HCT116 (cell line): ENCODE results near the gene SLC4A11. TPM values are rescaled to one million over a fixed set of nuclear protein-coding genes. Genes with fewer than 3 reads are reported as not detected.

Experiments
- ATAC-seq: fragments of 200-7000 bp; cut with Tn5 transposase; 2 replicates; pipeline ENCODE4 v1.9.1; 2020; ENCODE audit warnings: mild to moderate bottlenecking, moderate library complexity
- BruUV-seq: library from RNA; stranded (reverse); fragments of 400-500 nt; replicated peaks from 2 replicates; lab custom pipeline; 2021; lab: Mats Ljungman, UMichigan
- CTCF ChIA-PET: fragments of 300-600 bp; sonication (Branson Sonifier 250); formaldehyde crosslinking; loops from one replicate; lab custom pipeline; 2021; ENCODE audit warnings: antibody characterized with exemption; lab: Charles Lee
- POLR2A ChIA-PET: fragments of 300-600, 350-600 bp; sonication (Branson Sonifier 250); formaldehyde crosslinking; loops from one replicate; lab custom pipeline; 2021; ENCODE audit warnings: antibody characterized with exemption; lab: Charles Lee
- RAD21 ChIA-PET, 2 experiments: fragments of 300-600 bp; sonication (Branson Sonifier 250); formaldehyde crosslinking; loops; one replicate each; lab custom pipeline; 2023; ENCODE audit warnings: low total read pairs in 2 of 2; ENCODE audit not compliant: uncharacterized antibody in 2 of 2, unreplicated experiment in 2 of 2, low non-redundant PET in 1 of 2; lab: Charles Lee
- DNase-seq: peaks from one replicate; pipeline ENCODE4 v3.0.0-alpha.2; 2010; ENCODE audit warnings: low read depth, low spot score
- H2AFZ ChIP-seq: fragments of 200-600 bp; shearing (Covaris generic), sonication (generic); 2 replicates; pipeline ENCODE4 v1.6.1; 2017; ENCODE audit warnings: low read depth, mixed run types, mixed read lengths, antibody characterized with exemption, low read length; ENCODE audit not compliant: poor library complexity, severe bottlenecking
- H3K27ac ChIP-seq: 2 replicates; pipeline ENCODE4 v1.5.1; 2012; ENCODE audit warnings: low read depth, low read length
- H3K27me3 ChIP-seq: fragments of 200-600 bp; sonication (generic); 2 replicates; pipeline ENCODE4 v1.6.1; 2016; ENCODE audit warnings: mixed run types, low read length, mixed read lengths; ENCODE audit not compliant: insufficient read depth
- H3K36me3 ChIP-seq, 2 experiments: fragments of 200-500 bp in 1 of 2; fragments of 200-600 bp in 1 of 2; sonication (Bioruptor generic) in 1 of 2; sonication (generic) in 1 of 2; 2 replicates each; pipeline versions ENCODE4 v1.5.1 to v1.6.1; 2014 to 2016; ENCODE audit warnings: low read length in 2 of 2, inconsistent platforms in 1 of 2, mixed read lengths in 1 of 2, mixed run types in 1 of 2; ENCODE audit not compliant: insufficient read depth in 2 of 2, control insufficient read depth in 1 of 2
- H3K4me1 ChIP-seq, 2 experiments: fragments of 200-600 bp in 1 of 2; sonication (generic) in 1 of 2; 2 replicates each; pipeline versions ENCODE4 v1.5.1 to v1.6.1; 2012 to 2017; ENCODE audit warnings: low read length in 2 of 2, inconsistent platforms in 1 of 2, mild to moderate bottlenecking in 1 of 2, mixed read lengths in 1 of 2, mixed run types in 1 of 2, moderate library complexity in 1 of 2; ENCODE audit not compliant: insufficient read depth in 2 of 2, control insufficient read depth in 1 of 2
- H3K4me2 ChIP-seq: fragments of 200-600 bp; sonication (generic); 2 replicates; pipeline ENCODE4 v1.6.1; 2017; ENCODE audit warnings: mixed run types, low read length, mixed read lengths
- H3K4me3 ChIP-seq, 2 experiments: fragments of 200-600 bp in 1 of 2; sonication (generic) in 1 of 2; replicated peaks in 1 of 2; 2 replicates each; pipeline ENCODE4 v1.5.1; 2011 to 2016; ENCODE audit warnings: low read length in 2 of 2, control low read depth in 1 of 2, low read depth in 1 of 2, mild to moderate bottlenecking in 1 of 2, mixed read lengths in 1 of 2, mixed run types in 1 of 2
- H3K79me2 ChIP-seq: fragments of 200-600 bp; sonication (generic); 2 replicates; pipeline ENCODE4 v1.6.1; 2017; ENCODE audit warnings: mild to moderate bottlenecking, mixed run types, low read length, moderate library complexity, mixed read lengths; ENCODE audit not compliant: insufficient read depth
- H3K9ac ChIP-seq: fragments of 200-600 bp; sonication (generic); 2 replicates; pipeline ENCODE4 v1.6.1; 2016; ENCODE audit warnings: low read length, mixed read lengths
- H3K9me2 ChIP-seq: fragments of 200-600 bp; sonication (generic), shearing (Covaris generic); 2 replicates; pipeline ENCODE4 v1.6.1; 2017; ENCODE audit warnings: mixed run types, mild to moderate bottlenecking, moderate library complexity; ENCODE audit not compliant: insufficient read depth
- H3K9me3 ChIP-seq, 2 experiments: fragments of 200-500 bp in 1 of 2; fragments of 200-600 bp in 1 of 2; sonication (Bioruptor generic) in 1 of 2; sonication (generic) in 1 of 2; 2 replicates each; pipeline ENCODE4 v1.6.1; 2014 to 2017; ENCODE audit warnings: low read length in 2 of 2, mixed read lengths in 2 of 2, inconsistent platforms in 1 of 2, low read depth in 1 of 2, mild to moderate bottlenecking in 1 of 2, mixed run types in 1 of 2, moderate library complexity in 1 of 2; ENCODE audit not compliant: control insufficient read depth in 1 of 2, insufficient read depth in 1 of 2
- H4K20me1 ChIP-seq: fragments of 200-600 bp; sonication (generic), shearing (Covaris generic); 2 replicates; pipeline ENCODE4 v1.6.1; 2017; ENCODE audit warnings: mixed run types, mild to moderate bottlenecking, moderate library complexity; ENCODE audit not compliant: insufficient read depth
- CBX3 ChIP-seq: IDR thresholded peaks from 2 replicates; pipeline ENCODE4 v1.6.1; 2012; ENCODE audit warnings: low read depth
- CEBPB ChIP-seq: IDR thresholded peaks from 2 replicates; pipeline ENCODE4 v1.6.1; 2012; ENCODE audit warnings: low read depth
- EGR1 ChIP-seq: IDR thresholded peaks from 2 replicates; pipeline ENCODE4 v1.6.1; 2012; ENCODE audit warnings: low read depth
- ELF1 ChIP-seq: IDR thresholded peaks from 2 replicates; pipeline ENCODE4 v1.6.1; 2012; ENCODE audit warnings: low read depth, borderline replicate concordance
- FOSL1 ChIP-seq: IDR thresholded peaks from 2 replicates; pipeline ENCODE4 v1.6.1; 2012; ENCODE audit warnings: low read depth
- JUND ChIP-seq: IDR thresholded peaks from 2 replicates; pipeline ENCODE4 v1.6.1; 2012
- RAD21 ChIP-seq: IDR thresholded peaks from 2 replicates; pipeline ENCODE4 v1.6.1; 2012; ENCODE audit warnings: low read depth, mild to moderate bottlenecking
- REST ChIP-seq: IDR thresholded peaks from 2 replicates; pipeline ENCODE4 v1.6.1; 2012; ENCODE audit warnings: low read depth
- SIN3A ChIP-seq: IDR thresholded peaks from 2 replicates; pipeline ENCODE4 v1.6.1; 2012; ENCODE audit warnings: low read depth
- SP1 ChIP-seq: IDR thresholded peaks from 2 replicates; pipeline ENCODE4 v1.6.1; 2012; ENCODE audit warnings: low read depth
- SRF ChIP-seq: IDR thresholded peaks from 2 replicates; pipeline ENCODE4 v1.6.1; 2012; ENCODE audit warnings: low read depth
- TCF7L2 ChIP-seq: IDR thresholded peaks from 2 replicates; pipeline ENCODE4 v1.7.0; 2011; ENCODE audit warnings: borderline replicate concordance, inconsistent platforms; ENCODE audit not compliant: insufficient read depth, insufficient read length; ENCODE audit errors: extremely low read depth
- ZBTB33 ChIP-seq: IDR thresholded peaks from 2 replicates; pipeline ENCODE4 v1.6.1; 2011; ENCODE audit warnings: mild to moderate bottlenecking, low read length, moderate library complexity; ENCODE audit not compliant: insufficient replicate concordance; ENCODE audit errors: extremely low read depth
- ZFX ChIP-seq: fragments of 450-650 bp; IDR thresholded peaks from 2 replicates; pipeline ENCODE4 v1.6.1; 2017
- ZNF274 ChIP-seq: fragments of 200-500 bp; sonication (Bioruptor generic); IDR thresholded peaks from 2 replicates; pipeline ENCODE4 v1.6.1; 2014; ENCODE audit warnings: mild to moderate bottlenecking, low read depth, low read length, inconsistent platforms
- intact Hi-C: fragments of 100-400 bp; cut with micrococcal nuclease; formaldehyde crosslinking; loops from 2 replicates; pipeline ENCODE4 v1.10.0; 2022
- total RNA-seq: library from RNA; stranded (reverse); gene quantifications from one replicate; pipeline ENCODE4 v1.2.1, GENCODE V29; 2021; ENCODE audit not compliant: unreplicated experiment
- TF ChIP-seq, protein P1 (sequence below), 3 experiments: fragments of 200-600 bp in 1 of 3; sonication (generic) in 1 of 3; IDR thresholded peaks in 2 of 3; conservative IDR thresholded peaks in 1 of 3; 2 replicates each; pipeline ENCODE4 v1.5.1; 2012 to 2017; ENCODE audit warnings: low read depth in 2 of 3, low read length in 2 of 3, antibody characterized with exemption in 1 of 3, borderline replicate concordance in 1 of 3, control low read depth in 1 of 3, mild to moderate bottlenecking in 1 of 3, mixed read lengths in 1 of 3, mixed run types in 1 of 3, moderate library complexity in 1 of 3; ENCODE audit not compliant: insufficient read depth in 1 of 3
- TF ChIP-seq, protein P2 (sequence below): IDR thresholded peaks from 2 replicates; pipeline ENCODE4 v1.6.1; 2012

The SLC4A11 gene
- total RNA-seq, 1 experiment from 2014 or later = 22.7 TPM

DNA sequence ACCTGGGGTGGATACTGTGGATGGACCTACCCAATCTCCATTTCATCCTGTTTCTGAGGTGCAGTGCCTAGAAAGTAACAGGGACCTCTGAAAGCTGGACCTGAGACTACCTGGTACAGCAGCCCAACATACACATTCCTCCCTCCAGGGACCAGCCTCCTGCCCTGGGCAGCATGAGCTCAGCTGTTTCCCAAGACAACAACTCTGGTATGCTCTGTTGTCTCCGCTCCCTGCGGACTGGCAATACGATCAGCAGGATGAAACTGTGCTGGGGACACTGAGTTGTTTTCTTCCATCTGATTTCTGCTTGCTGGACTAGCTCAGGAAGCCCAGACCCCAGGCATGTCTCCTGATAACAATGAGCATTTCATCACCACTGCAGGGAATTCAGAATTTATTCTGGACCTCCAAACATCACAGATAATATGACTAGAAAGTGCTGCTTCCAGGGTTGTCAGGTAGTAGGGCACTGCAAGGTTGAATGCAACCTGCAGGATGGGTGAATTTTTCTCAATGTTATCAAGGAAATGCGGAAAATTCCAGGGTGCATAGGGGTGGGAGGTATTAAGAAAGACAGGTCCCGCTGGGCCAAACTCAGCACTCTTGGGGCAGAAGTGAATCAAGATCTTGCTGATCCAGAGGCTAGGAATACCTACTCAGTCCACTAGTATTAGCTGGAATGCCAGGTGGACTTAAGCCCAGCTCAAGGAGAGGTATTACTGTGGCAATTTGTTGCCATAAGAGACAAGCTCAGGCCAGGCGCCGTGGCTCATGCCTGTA is 38.9 kb upstream of the SLC4A11 start:
- no peak for DNase-seq
- no TSS peak for BruUV-seq
- H3K79me2 ChIP-seq = no peaks in the 10 kb centered on the region
- intact Hi-C loops = loop anchor here (2.0 to 5.0 kb wide), 2 partner anchors 161 to 225 kb away; no protein-coding TSS in a partner anchor
- H3K4me1 ChIP-seq = no peaks in the 10 kb centered on the region
- no peak overlapping the region for H3K9ac ChIP-seq
- H3K4me2 ChIP-seq = no peak overlapping the region
- ChIA-PET POLR2A (no interaction called here), CTCF (no interaction called here), RAD21 (no interaction called here)
- no peak overlapping the region for H3K4me3 ChIP-seq
- H3K27ac ChIP-seq = no peak overlapping the region
- no peak overlapping the region for H2AFZ ChIP-seq
- no peaks in the 10 kb centered on the region for H4K20me1 ChIP-seq
- no peak for TF ChIP-seq SRF
- TF ChIP-seq, protein P1, sequence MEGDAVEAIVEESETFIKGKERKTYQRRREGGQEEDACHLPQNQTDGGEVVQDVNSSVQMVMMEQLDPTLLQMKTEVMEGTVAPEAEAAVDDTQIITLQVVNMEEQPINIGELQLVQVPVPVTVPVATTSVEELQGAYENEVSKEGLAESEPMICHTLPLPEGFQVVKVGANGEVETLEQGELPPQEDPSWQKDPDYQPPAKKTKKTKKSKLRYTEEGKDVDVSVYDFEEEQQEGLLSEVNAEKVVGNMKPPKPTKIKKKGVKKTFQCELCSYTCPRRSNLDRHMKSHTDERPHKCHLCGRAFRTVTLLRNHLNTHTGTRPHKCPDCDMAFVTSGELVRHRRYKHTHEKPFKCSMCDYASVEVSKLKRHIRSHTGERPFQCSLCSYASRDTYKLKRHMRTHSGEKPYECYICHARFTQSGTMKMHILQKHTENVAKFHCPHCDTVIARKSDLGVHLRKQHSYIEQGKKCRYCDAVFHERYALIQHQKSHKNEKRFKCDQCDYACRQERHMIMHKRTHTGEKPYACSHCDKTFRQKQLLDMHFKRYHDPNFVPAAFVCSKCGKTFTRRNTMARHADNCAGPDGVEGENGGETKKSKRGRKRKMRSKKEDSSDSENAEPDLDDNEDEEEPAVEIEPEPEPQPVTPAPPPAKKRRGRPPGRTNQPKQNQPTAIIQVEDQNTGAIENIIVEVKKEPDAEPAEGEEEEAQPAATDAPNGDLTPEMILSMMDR (IDR thresholded peaks at IDR 0.05 in 2 of 3, conservative IDR thresholded peaks at IDR 0.05 in 1 of 3; ENCODE audit: borderline replicate concordance in 1 of 3, insufficient read depth in 1 of 3, low read depth in 2 of 3, low read length in 2 of 3) = no peak
- TF ChIP-seq CBX3 = no peak
- TF ChIP-seq ELF1 = no peak
- TF ChIP-seq CEBPB = no peak
- TF ChIP-seq ZNF274 = no peak
- TF ChIP-seq FOSL1 = no peak
- TF ChIP-seq JUND = no peak
- no peak for TF ChIP-seq SIN3A
- no peak for TF ChIP-seq ZBTB33
- TF ChIP-seq ZFX = no peak
- TF ChIP-seq RAD21 = no peak
- no peak for TF ChIP-seq SP1
- TF ChIP-seq EGR1 = no peak
- no peak for TF ChIP-seq TCF7L2
- TF ChIP-seq, protein P2, sequence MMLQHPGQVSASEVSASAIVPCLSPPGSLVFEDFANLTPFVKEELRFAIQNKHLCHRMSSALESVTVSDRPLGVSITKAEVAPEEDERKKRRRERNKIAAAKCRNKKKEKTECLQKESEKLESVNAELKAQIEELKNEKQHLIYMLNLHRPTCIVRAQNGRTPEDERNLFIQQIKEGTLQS = no peak
- no peak for TF ChIP-seq REST
- no peaks in the 10 kb centered on the region for H3K27me3 ChIP-seq
- no peak for ATAC-seq
- peaks cover 0 to 3% of the 10 kb centered on the region in 2 experiments; a peak in 1 of 4 replicates for H3K36me3 ChIP-seq
- no peaks in the 10 kb centered on the region for H3K9me3 ChIP-seq
- H3K9me2 ChIP-seq = no peaks in the 10 kb centered on the region
